Endodermal cell (in vitro differentiated cells): ENCODE measurements around the gene TIPARP. TPM values are rescaled to one million over a fixed set of nuclear protein-coding genes. Genes with fewer than 3 reads are reported as not detected.

Experiments
- DNase-seq: peaks from one replicate; pipeline ENCODE4 v3.0.0-alpha.2; 2017
- H3K27ac ChIP-seq: 2 replicates; pipeline ENCODE4 v1.5.1; 2013; ENCODE audit warnings: mild to moderate bottlenecking, low read depth, low read length, moderate library complexity
- H3K27me3 ChIP-seq: 2 replicates; pipeline ENCODE4 v1.6.1; 2013; ENCODE audit warnings: mild to moderate bottlenecking, low read length, moderate library complexity; ENCODE audit not compliant: insufficient read depth, control insufficient read depth, poor library complexity, severe bottlenecking
- H3K36me3 ChIP-seq: 2 replicates; pipeline ENCODE4 v1.7.0; 2013; ENCODE audit warnings: mild to moderate bottlenecking, low read length, moderate library complexity; ENCODE audit not compliant: control insufficient read depth, insufficient read depth
- H3K4me1 ChIP-seq: one replicate; pipeline ENCODE4 v1.7.0; 2013; ENCODE audit warnings: low read length; ENCODE audit not compliant: control insufficient read depth, insufficient read depth
- H3K4me3 ChIP-seq: 2 replicates; pipeline ENCODE4 v1.5.1; 2013; ENCODE audit warnings: mild to moderate bottlenecking, low read length, moderate library complexity
- H3K9ac ChIP-seq: 2 replicates; pipeline ENCODE4 v1.6.1; 2013; ENCODE audit warnings: mild to moderate bottlenecking, low read length, moderate library complexity; ENCODE audit not compliant: poor library complexity, severe bottlenecking; ENCODE audit errors: extremely low read depth
- H3K9me3 ChIP-seq: 2 replicates; pipeline ENCODE4 v1.6.1; 2013; ENCODE audit warnings: mild to moderate bottlenecking, low read length, moderate library complexity; ENCODE audit not compliant: control insufficient read depth
- H3K27ac Mint-ChIP-seq: 2 replicates; pipeline ENCODE4 v1.8.0; 2020; ENCODE audit warnings: mixed read lengths
- H3K27me3 Mint-ChIP-seq: 2 replicates; pipeline ENCODE4 v1.8.0; 2021; ENCODE audit warnings: mild to moderate bottlenecking, mixed read lengths; ENCODE audit not compliant: insufficient read depth
- H3K36me3 Mint-ChIP-seq: 2 replicates; pipeline ENCODE4 v1.8.0; 2020; ENCODE audit warnings: low read depth, mixed read lengths
- H3K4me1 Mint-ChIP-seq: 2 replicates; pipeline ENCODE4 v1.8.0; 2020; ENCODE audit warnings: mixed read lengths
- H3K4me3 Mint-ChIP-seq: 2 replicates; pipeline ENCODE4 v1.8.0; 2020; ENCODE audit warnings: mild to moderate bottlenecking, moderate library complexity, mixed read lengths
- H3K9me3 Mint-ChIP-seq: 2 replicates; pipeline ENCODE4 v1.8.0; 2020; ENCODE audit warnings: mild to moderate bottlenecking, mixed read lengths
- WGBS, 2 experiments: methylation state at CpG; one replicate each; pipeline versions ENCODE4 v1.1.5 to v1.1.7; 2013; ENCODE audit warnings: missing lambda C conversion rate in 2 of 2, mixed read lengths in 1 of 2; ENCODE audit not compliant: insufficient coverage in 1 of 2, insufficient read length in 1 of 2; 5-methylcytosine and 5-hydroxymethylcytosine counted together
- total RNA-seq, 2 donors: library from RNA; stranded (reverse); fragmentation: NEBNext Ultra II Directional in 1 of 2; extraction: Animal tissue kit (Norgen Biotek cat#: 25700) in 1 of 2; gene quantifications; 2 replicates in 1 of 2; 3 replicates in 1 of 2; pipeline ENCODE4 v1.2.1, GENCODE V29; 2021
- TF ChIP-seq, protein P1 (sequence below): fragments of 200-600 bp; sonication (generic); conservative IDR thresholded peaks from 2 replicates; pipeline ENCODE4 v1.5.0; 2021; ENCODE audit warnings: antibody characterized with exemption, mild to moderate bottlenecking

Gene TIPARP
- total RNA-seq, 2 donors from 2014 or later: 27.1 to 34.3 TPM

DNA sequence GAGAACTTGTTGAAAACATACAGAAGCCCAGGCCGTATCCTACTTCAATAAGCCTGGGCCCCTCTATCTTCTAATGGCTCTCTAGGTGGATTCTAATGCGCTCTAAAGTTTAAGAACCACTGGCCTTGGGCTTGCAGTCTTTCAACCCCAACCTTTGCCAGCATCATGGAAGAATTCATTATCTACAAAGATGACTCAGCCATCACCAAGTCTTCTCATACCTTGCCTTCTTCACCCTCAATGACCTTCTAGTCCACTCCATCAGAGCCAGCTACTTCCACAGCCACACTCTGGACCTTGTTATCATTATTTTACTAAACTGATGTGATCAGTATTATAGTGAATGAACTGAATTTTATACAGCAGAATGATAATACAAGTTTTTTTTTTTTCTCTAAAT, 16.9 kb upstream of the TIPARP start:
- Mint-ChIP-seq H3K4me1 (peaks cover 2% of the 10 kb centered on the region), H3K27me3 (no peaks in the 10 kb centered on the region), H3K36me3 (no peaks in the 10 kb centered on the region), H3K4me3 (no peak overlapping the region), H3K9me3 (no peaks in the 10 kb centered on the region), H3K27ac (no peak overlapping the region)
- H3K36me3 ChIP-seq: no peaks in the 10 kb centered on the region
- no peaks in the 10 kb centered on the region for H3K27me3 ChIP-seq
- H3K9me3 ChIP-seq: no peaks in the 10 kb centered on the region
- H3K27ac ChIP-seq: no peak overlapping the region
- TF ChIP-seq, protein P1, sequence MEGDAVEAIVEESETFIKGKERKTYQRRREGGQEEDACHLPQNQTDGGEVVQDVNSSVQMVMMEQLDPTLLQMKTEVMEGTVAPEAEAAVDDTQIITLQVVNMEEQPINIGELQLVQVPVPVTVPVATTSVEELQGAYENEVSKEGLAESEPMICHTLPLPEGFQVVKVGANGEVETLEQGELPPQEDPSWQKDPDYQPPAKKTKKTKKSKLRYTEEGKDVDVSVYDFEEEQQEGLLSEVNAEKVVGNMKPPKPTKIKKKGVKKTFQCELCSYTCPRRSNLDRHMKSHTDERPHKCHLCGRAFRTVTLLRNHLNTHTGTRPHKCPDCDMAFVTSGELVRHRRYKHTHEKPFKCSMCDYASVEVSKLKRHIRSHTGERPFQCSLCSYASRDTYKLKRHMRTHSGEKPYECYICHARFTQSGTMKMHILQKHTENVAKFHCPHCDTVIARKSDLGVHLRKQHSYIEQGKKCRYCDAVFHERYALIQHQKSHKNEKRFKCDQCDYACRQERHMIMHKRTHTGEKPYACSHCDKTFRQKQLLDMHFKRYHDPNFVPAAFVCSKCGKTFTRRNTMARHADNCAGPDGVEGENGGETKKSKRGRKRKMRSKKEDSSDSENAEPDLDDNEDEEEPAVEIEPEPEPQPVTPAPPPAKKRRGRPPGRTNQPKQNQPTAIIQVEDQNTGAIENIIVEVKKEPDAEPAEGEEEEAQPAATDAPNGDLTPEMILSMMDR: no peak
- no peak overlapping the region for H3K4me3 ChIP-seq
- no peak for DNase-seq
- H3K9ac ChIP-seq: no peak overlapping the region
- H3K4me1 ChIP-seq: no peaks in the 10 kb centered on the region
- whole genome bisulfite sequencing, 2 experiments: 98 to 100% methylated on average over 2 of the region's 2 CpGs

DNA sequence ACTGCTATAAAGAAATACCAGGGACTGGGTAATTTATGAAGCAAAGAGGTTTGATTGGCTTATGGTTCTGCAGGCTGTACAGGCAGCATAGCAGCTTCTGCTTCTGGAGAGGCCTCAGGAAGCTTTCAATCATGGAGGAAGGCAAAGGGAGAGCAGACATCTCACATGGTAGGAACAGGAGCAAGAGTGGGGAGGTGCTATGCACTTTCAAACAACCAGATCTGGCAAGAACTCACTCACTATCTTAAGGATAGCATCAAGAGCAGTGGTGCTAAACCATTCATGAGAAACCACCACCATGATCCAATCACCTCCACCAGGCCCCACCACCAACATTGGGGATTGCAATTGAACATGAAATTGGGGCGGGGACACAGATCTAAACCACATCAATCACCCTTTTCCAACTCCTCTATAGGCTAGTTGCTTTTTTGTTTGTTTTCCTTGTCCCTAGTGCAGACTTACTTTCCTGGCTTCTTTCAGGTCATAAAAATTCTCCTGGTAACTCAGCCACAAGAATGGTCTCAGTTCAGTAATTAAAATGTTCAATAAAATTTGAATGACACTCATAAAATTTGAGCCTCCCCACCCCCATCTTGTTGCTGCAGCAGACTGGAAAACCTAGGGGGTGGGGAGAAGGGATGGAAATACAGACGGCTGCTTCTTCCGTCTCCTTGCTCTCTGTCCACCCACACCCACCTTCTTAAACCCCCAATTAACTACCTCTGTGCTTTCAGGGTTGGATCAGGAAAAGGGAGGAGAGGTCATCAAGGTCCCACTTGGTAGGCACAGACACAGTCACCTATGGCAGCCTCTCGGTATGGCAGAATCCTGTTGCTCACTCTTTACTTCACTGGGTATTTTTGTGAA, 16.3 kb upstream of the TIPARP start:
- Histone ChIP-seq H3K4me3 (no peak overlapping the region), H3K9me3 (no peaks in the 10 kb centered on the region), H3K36me3 (no peaks in the 10 kb centered on the region), H3K27me3 (no peaks in the 10 kb centered on the region), H3K4me1 (no peaks in the 10 kb centered on the region), H3K9ac (no peak overlapping the region), H3K27ac (no peak overlapping the region)
- no peaks in the 10 kb centered on the region for H3K36me3 Mint-ChIP-seq
- H3K27ac Mint-ChIP-seq: no peak overlapping the region
- H3K27me3 Mint-ChIP-seq: no peaks in the 10 kb centered on the region
- WGBS, 2 experiments: 88 to 94% methylated on average over 2 of the region's 4 CpGs
- DNase-seq: no peak
- H3K4me1 Mint-ChIP-seq: peaks cover 2% of the 10 kb centered on the region
- TF ChIP-seq, protein P1: no peak
- no peaks in the 10 kb centered on the region for H3K9me3 Mint-ChIP-seq
- no peak overlapping the region for H3K4me3 Mint-ChIP-seq

DNA sequence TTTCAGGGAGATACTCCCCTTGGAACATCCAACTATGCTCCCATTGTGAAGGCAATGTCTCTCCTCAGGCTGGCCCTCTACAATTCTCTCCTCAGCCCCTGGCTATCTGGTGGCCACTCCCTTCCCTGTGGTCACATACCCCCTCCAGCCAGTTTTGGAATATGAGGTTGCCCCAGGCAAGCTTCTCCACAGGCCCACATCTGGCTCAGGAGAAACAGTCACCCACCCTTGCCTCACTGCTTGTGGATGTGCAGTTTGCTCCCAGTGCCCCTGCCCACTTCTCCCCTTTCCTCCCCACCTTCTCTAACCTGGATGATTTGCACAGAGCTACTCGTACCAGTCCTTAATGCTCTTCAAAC, 15.7 kb upstream of the TIPARP start:
- no peaks in the 10 kb centered on the region for H3K9me3 Mint-ChIP-seq
- H3K4me1 Mint-ChIP-seq: peaks cover 2% of the 10 kb centered on the region

More for the DNA sequence above, 15.7 kb upstream of the TIPARP start:
- DNase-seq: no peak
- WGBS, 2 experiments: 88% methylated on average over 1 of the region's 1 CpG; no CpG with 5 or more reads in 1 of the 2 experiments
- no peak overlapping the region for H3K4me3 Mint-ChIP-seq
- no peaks in the 10 kb centered on the region for H3K27me3 ChIP-seq
- H3K4me3 ChIP-seq: no peak overlapping the region
- H3K9ac ChIP-seq: no peak overlapping the region
- no peaks in the 10 kb centered on the region for H3K4me1 ChIP-seq
- H3K36me3 ChIP-seq: no peaks in the 10 kb centered on the region
- no peak overlapping the region for H3K27ac ChIP-seq
- no peaks in the 10 kb centered on the region for H3K36me3 Mint-ChIP-seq
- no peaks in the 10 kb centered on the region for H3K27me3 Mint-ChIP-seq
- H3K27ac Mint-ChIP-seq: no peak overlapping the region
- no peaks in the 10 kb centered on the region for H3K9me3 ChIP-seq
- TF ChIP-seq, protein P1: no peak
